Subcutaneous adipose tissue (tissue), 4 donors: ENCODE data around the gene TTK. TPM values are rescaled to one million over a fixed set of nuclear protein-coding genes. Genes with fewer than 3 reads are reported as not detected.

Experiments
- CTCF ChIP-seq: fragments of 450-650 bp; IDR thresholded peaks from one replicate; pipeline ENCODE4 v1.5.1; 2016; ENCODE audit warnings: low read depth, mild to moderate bottlenecking, control low read depth, antibody characterized with exemption, moderate library complexity
- total RNA-seq, 4 donors: library from RNA; depleted of rRNA; stranded (reverse); fragments of >200 nt; gene quantifications; one replicate each; pipeline ENCODE4 v1.1.0, GENCODE V29; 2016

TTK gene
- total RNA-seq, 4 donors from 2014 or later = 0.16 to 2.7 (median 1.1) TPM; not detected in 1

GRCh38 chr6:80003826-80004172, 650 bp upstream of the TTK start:
- TF ChIP-seq CTCF = no peak

GRCh38 chr6:80005406-80005805, 957 bp downstream of the TTK start:
- TF ChIP-seq CTCF = no peak

- TF ChIP-seq CTCF = no peak
Measured at GRCh38 chr6:80006541-80006940, 2.1 kb downstream of the TTK start.

GRCh38 chr6:80009531-80009930, 5.1 kb downstream of the TTK start:
- no peak for TF ChIP-seq CTCF

- no peak for TF ChIP-seq CTCF
Measured at GRCh38 chr6:80010288-80010687, 5.8 kb downstream of the TTK start.

- TF ChIP-seq CTCF = no peak
Measured at GRCh38 chr6:80015839-80016435, 11.5 kb downstream of the TTK start.

GRCh38 chr6:80020381-80021120, 16.1 kb downstream of the TTK start:
- TF ChIP-seq CTCF = no peak
